Trophoblast cell (in vitro differentiated cells and primary cell): ENCODE results near the gene ADRA2B.
"Not testable (repeated sequence)": the region's sequence is repeated elsewhere in the genome, so short reads cannot be mapped to it uniquely, and the experiment has no call there.

Experiments
- DNase-seq, 2 donors: peaks; one replicate each; pipeline ENCODE4 v3.0.0-alpha.2; 2016
- H2AFZ ChIP-seq: 2 replicates; pipeline ENCODE4 v1.6.1; 2013; ENCODE audit warnings: low read length, moderate library complexity, mild to moderate bottlenecking; ENCODE audit not compliant: insufficient read depth, poor library complexity
- H2AK5ac ChIP-seq: 2 replicates; pipeline ENCODE4 v1.6.1; 2013; ENCODE audit warnings: mild to moderate bottlenecking, low read length
- H2BK120ac ChIP-seq: 2 replicates; pipeline ENCODE4 v1.6.1; 2013; ENCODE audit warnings: low read length, mild to moderate bottlenecking, moderate library complexity; ENCODE audit not compliant: insufficient read depth, poor library complexity
- H2BK12ac ChIP-seq: 2 replicates; pipeline ENCODE4 v1.6.1; 2013; ENCODE audit warnings: mild to moderate bottlenecking, low read length, moderate library complexity
- H2BK5ac ChIP-seq: 2 replicates; pipeline ENCODE4 v1.6.1; 2013; ENCODE audit warnings: low read length, low read depth, moderate library complexity, mild to moderate bottlenecking; ENCODE audit not compliant: poor library complexity
- H3K14ac ChIP-seq: 2 replicates; pipeline ENCODE4 v1.6.1; 2013; ENCODE audit warnings: mild to moderate bottlenecking, low read length
- H3K18ac ChIP-seq: 2 replicates; pipeline ENCODE4 v1.6.1; 2013; ENCODE audit warnings: mild to moderate bottlenecking, low read length
- H3K23ac ChIP-seq: 2 replicates; pipeline ENCODE4 v1.6.1; 2013; ENCODE audit warnings: low read length
- H3K27ac ChIP-seq: 2 replicates; pipeline ENCODE4 v1.5.1; 2013; ENCODE audit warnings: low read depth, mild to moderate bottlenecking, inconsistent platforms, low read length, moderate library complexity
- H3K27me3 ChIP-seq: 2 replicates; pipeline ENCODE4 v1.6.1; 2013; ENCODE audit warnings: inconsistent platforms, mild to moderate bottlenecking, low read length, moderate library complexity; ENCODE audit not compliant: insufficient read depth
- H3K36me3 ChIP-seq, 2 experiments: 1 replicate in 1 of 2; 2 replicates in 1 of 2; pipeline ENCODE4 v1.6.1; 2013; ENCODE audit warnings: low read length in 2 of 2, mild to moderate bottlenecking in 2 of 2, moderate library complexity in 1 of 2; ENCODE audit not compliant: insufficient read depth in 2 of 2, control insufficient read depth in 1 of 2
- H3K4ac ChIP-seq: 2 replicates; pipeline ENCODE4 v1.6.1; 2013; ENCODE audit warnings: low read depth, mild to moderate bottlenecking, low read length, moderate library complexity
- H3K4me1 ChIP-seq, 2 experiments: 1 replicate in 1 of 2; 2 replicates in 1 of 2; pipeline ENCODE4 v1.6.1; 2013; ENCODE audit warnings: low read length in 2 of 2, mild to moderate bottlenecking in 2 of 2, moderate library complexity in 1 of 2; ENCODE audit not compliant: insufficient read depth in 2 of 2, control insufficient read depth in 1 of 2
- H3K4me2 ChIP-seq: 2 replicates; pipeline ENCODE4 v1.6.1; 2013; ENCODE audit warnings: inconsistent platforms, mild to moderate bottlenecking, low read length, moderate library complexity
- H3K4me3 ChIP-seq: 2 replicates; pipeline ENCODE4 v1.5.1; 2013; ENCODE audit warnings: mild to moderate bottlenecking, low read depth, low read length, inconsistent platforms
- H3K79me1 ChIP-seq: one replicate; pipeline ENCODE4 v1.6.1; 2013; ENCODE audit warnings: low read length
- H3K79me2 ChIP-seq: 2 replicates; pipeline ENCODE4 v1.6.1; 2013; ENCODE audit warnings: low read length, mild to moderate bottlenecking; ENCODE audit not compliant: control insufficient read depth, insufficient read depth, poor library complexity
- H3K9ac ChIP-seq: 2 replicates; pipeline ENCODE4 v1.6.1; 2013; ENCODE audit warnings: mild to moderate bottlenecking, low read length
- H3K9me3 ChIP-seq: 2 replicates; pipeline ENCODE4 v1.6.1; 2013; ENCODE audit warnings: low read depth, mild to moderate bottlenecking, control low read depth, inconsistent platforms, low read length; ENCODE audit not compliant: insufficient read depth
- H4K12ac ChIP-seq: 2 replicates; pipeline ENCODE4 v1.6.1; 2013; ENCODE audit warnings: low read depth, mild to moderate bottlenecking, low read length, moderate library complexity
- H4K8ac ChIP-seq: 2 replicates; pipeline ENCODE4 v1.6.1; 2013; ENCODE audit warnings: low read depth, mild to moderate bottlenecking, low read length, moderate library complexity
- H4K91ac ChIP-seq: one replicate; pipeline ENCODE4 v1.6.1; 2013; ENCODE audit warnings: low read depth, mild to moderate bottlenecking, low read length, moderate library complexity
- WGBS: extraction: QIAGEN DNeasy Blood & Tissue Kit; methylation state at CpG from one replicate; pipeline ENCODE4 v1.1.7; 2013; ENCODE audit warnings: missing lambda C conversion rate; ENCODE audit not compliant: insufficient read length, insufficient coverage; ENCODE audit errors: extremely low coverage; 5-methylcytosine and 5-hydroxymethylcytosine counted together

The ADRA2B gene

GRCh38 chr2:96142217-96143113 is 26.1 kb upstream of the ADRA2B start:
- no peak overlapping the region for H3K4me2 ChIP-seq
- no peak overlapping the region for H3K14ac ChIP-seq
- H3K27ac ChIP-seq, result no peak overlapping the region

GRCh38 chr2:96141624-96141967 is 25.2 kb upstream of the ADRA2B start:
- H3K27me3 ChIP-seq, H2BK120ac ChIP-seq, H4K91ac ChIP-seq, H4K12ac ChIP-seq, H2BK5ac ChIP-seq, H3K79me2 ChIP-seq, H3K23ac ChIP-seq, H3K36me3 ChIP-seq, H3K14ac ChIP-seq, H4K8ac ChIP-seq, H3K4me2 ChIP-seq, H2BK12ac ChIP-seq, H3K9ac ChIP-seq, H2AFZ ChIP-seq, H2AK5ac ChIP-seq, H3K4ac ChIP-seq, H3K9me3 ChIP-seq, H3K18ac ChIP-seq, DNase-seq, H3K4me3 ChIP-seq, H3K27ac ChIP-seq: not testable (repeated sequence)
- Histone ChIP-seq H3K4me1 (peaks cover 29% of the 10 kb centered on the region in 2 experiments), H3K79me1 (peaks cover 13% of the 10 kb centered on the region)
- no CpG with 5 or more reads among the region's 5 CpGs for WGBS

More at GRCh38 chr2:96142217-96143113, 26.1 kb upstream of the ADRA2B start:
- H4K8ac ChIP-seq, result no peak overlapping the region
- peaks cover 0 to 2% of the 10 kb centered on the region in 2 experiments for H3K36me3 ChIP-seq
- H3K4ac ChIP-seq, result no peak overlapping the region
- H4K12ac ChIP-seq, result no peak overlapping the region
- H3K27me3 ChIP-seq, result no peaks in the 10 kb centered on the region
- no peak overlapping the region for H2AFZ ChIP-seq
- H2BK12ac ChIP-seq, result no peak overlapping the region
- no peak overlapping the region for H3K9ac ChIP-seq
- H2BK120ac ChIP-seq, result no peak overlapping the region
- peaks cover 16% of the 10 kb centered on the region for H3K79me1 ChIP-seq
- no peaks in the 10 kb centered on the region for H3K9me3 ChIP-seq
- H3K79me2 ChIP-seq, result peaks cover 8% of the 10 kb centered on the region
- H2AK5ac ChIP-seq, result no peak overlapping the region
- no peak overlapping the region for H3K23ac ChIP-seq
- WGBS, result no CpG with 5 or more reads among the region's 26 CpGs
- no peak overlapping the region for H2BK5ac ChIP-seq
- peaks cover 37 to 38% of the 10 kb centered on the region in 2 experiments for H3K4me1 ChIP-seq
- H3K4me3 ChIP-seq, result no peak overlapping the region
- no peak overlapping the region for H3K18ac ChIP-seq
- H4K91ac ChIP-seq, result no peak overlapping the region
- no peak for DNase-seq

- no CpG with 5 or more reads among the region's 13 CpGs for WGBS
- peaks cover 8% of the 10 kb centered on the region for H3K79me1 ChIP-seq
- no peak overlapping the region for H4K12ac ChIP-seq
- no peak overlapping the region for H2BK5ac ChIP-seq
- H3K9ac ChIP-seq, result no peak overlapping the region
- no peak overlapping the region for H4K91ac ChIP-seq
- no peak overlapping the region for H3K4me2 ChIP-seq
- H3K9me3 ChIP-seq, result peaks cover 3% of the 10 kb centered on the region
- no peak overlapping the region for H3K14ac ChIP-seq
- H3K4ac ChIP-seq, result no peak overlapping the region
- no peak overlapping the region for H3K4me3 ChIP-seq
- H2BK120ac ChIP-seq, result no peak overlapping the region
- no peak overlapping the region for H4K8ac ChIP-seq
- peaks cover 0 to 2% of the 10 kb centered on the region in 2 experiments for H3K36me3 ChIP-seq
- DNase-seq, result no peak
- H3K4me1 ChIP-seq, result peaks cover 24% of the 10 kb centered on the region in 2 experiments
- no peak overlapping the region for H3K18ac ChIP-seq
- H3K27me3 ChIP-seq, result no peaks in the 10 kb centered on the region
- no peak overlapping the region for H2AK5ac ChIP-seq
- no peak overlapping the region for H3K27ac ChIP-seq
- H2BK12ac ChIP-seq, result no peak overlapping the region
- peaks cover 5% of the 10 kb centered on the region for H3K79me2 ChIP-seq
- H3K23ac ChIP-seq, result no peak overlapping the region
- no peak overlapping the region for H2AFZ ChIP-seq
Measured at GRCh38 chr2:96140941-96141623, 24.7 kb upstream of the ADRA2B start.

GRCh38 chr2:96139181-96139758 is 22.9 kb upstream of the ADRA2B start:
- Histone ChIP-seq H2BK120ac (no peak overlapping the region), H3K4me1 (peaks cover 6% of the 10 kb centered on the region in 2 experiments), H3K9ac (no peak overlapping the region), H3K79me2 (no peaks in the 10 kb centered on the region), H2AK5ac (no peak overlapping the region), H2AFZ (no peak overlapping the region), H3K18ac (no peak overlapping the region), H3K14ac (no peak overlapping the region), H3K4me3 (no peak overlapping the region), H2BK5ac (no peak overlapping the region), H2BK12ac (no peak overlapping the region), H4K91ac (no peak overlapping the region), H3K4ac (no peak overlapping the region), H3K36me3 (peaks cover 0 to 2% of the 10 kb centered on the region in 2 experiments), H3K27me3 (no peaks in the 10 kb centered on the region), H3K27ac (no peak overlapping the region), H3K79me1 (no peaks in the 10 kb centered on the region), H4K8ac (no peak overlapping the region), H3K23ac (no peak overlapping the region), H3K4me2 (no peak overlapping the region), H3K9me3 (peaks cover 5% of the 10 kb centered on the region), H4K12ac (no peak overlapping the region)
- no CpG with 5 or more reads among the region's 7 CpGs for WGBS
- no peak for DNase-seq
